GM19467 (cell line): ENCODE measurements around the gene LCP2.

ENCODE experiments used
- ATAC-seq: cut with Tn5 transposase; IDR thresholded peaks from one replicate; pipeline ENCODE4 v1.9.1; 2021; ENCODE audit warnings: mild to moderate bottlenecking, moderate library complexity; ENCODE audit not compliant: unreplicated experiment

The LCP2 gene

DNA sequence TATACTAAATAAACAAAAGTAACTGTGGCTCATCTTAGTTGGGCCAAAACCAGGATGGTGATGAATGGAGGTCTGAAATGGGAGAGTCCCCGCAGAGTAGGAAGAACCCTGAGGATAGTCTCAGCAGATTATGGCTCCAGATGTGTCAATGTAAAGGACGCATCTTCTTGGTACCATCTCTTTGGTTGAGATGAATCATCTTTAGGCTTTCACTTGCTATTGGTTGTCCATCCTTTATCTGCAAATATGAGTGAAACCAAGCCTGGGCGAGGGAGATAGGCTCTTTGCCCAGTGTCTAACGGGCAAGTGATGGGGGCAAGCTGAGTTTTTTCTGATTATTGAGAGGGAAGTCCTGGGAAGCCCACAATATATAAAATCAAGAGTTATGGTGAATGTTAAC, 19.4 kb upstream of the LCP2 start:
- no peak for ATAC-seq

DNA sequence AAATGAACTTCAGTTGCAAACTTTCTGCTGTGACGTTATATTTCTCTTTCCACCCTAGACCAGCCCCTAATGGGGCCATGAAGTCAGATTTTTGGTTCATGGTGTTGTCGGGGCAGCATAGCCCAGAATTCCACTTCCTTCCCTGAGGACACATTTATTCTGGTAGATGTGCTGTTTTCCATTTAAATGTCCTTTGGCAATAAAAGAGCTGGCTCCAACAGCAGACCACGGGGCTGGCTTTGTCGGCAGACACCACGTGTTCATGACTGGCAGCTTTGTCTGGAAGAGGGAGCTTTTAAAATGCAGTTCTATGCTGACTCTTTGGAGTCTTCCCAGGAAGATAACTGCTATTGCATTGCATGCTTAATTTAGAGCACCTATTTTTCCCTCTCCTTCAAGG, 17.6 kb upstream of the LCP2 start:
- no peak for ATAC-seq

DNA sequence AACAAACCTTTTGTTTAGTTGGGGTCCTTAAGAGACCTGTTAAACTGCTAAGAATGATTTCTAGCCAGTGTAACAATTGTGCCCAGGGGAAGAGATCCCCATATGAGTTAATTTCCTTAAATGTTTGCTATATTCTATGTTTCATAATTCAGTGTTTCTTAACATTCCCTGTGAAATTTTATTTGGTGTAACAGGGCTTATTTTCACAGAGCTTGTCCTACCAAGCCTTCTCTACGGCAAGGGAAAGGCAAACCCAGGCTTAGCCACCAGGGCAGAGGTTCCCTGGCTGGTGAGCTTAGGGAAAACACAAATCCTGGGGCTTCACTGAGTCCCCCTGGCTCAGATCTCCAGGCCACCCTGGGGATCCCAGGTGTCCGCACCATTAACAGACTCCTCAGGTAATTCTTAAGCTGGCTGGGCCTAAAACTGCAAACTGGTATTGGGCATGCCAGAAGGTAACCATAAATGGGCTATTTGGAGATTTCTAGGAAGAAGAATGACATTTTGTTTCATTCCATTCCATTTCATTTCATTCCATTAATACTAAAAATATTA, 17.0 kb upstream of the LCP2 start:
- no peak for ATAC-seq

DNA sequence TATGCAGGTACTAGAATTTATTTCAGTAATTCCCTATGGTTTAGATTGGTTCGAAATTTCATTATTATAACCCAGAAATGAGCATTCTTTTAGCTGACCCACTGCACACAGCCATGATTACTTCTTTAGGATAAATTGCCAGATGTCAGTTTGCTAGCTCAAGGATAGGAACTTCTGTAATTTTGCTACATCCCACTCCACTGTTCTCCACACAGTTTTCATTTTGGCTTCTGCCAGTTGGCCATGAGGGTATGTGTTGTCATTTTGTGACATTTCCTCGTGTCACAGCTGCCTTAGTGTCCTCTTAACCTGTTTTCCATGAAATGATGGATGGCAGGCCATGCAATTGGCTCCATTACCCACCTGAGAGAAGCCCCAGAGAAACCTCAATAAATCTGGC, 16.2 kb upstream of the LCP2 start:
- no peak for ATAC-seq

DNA sequence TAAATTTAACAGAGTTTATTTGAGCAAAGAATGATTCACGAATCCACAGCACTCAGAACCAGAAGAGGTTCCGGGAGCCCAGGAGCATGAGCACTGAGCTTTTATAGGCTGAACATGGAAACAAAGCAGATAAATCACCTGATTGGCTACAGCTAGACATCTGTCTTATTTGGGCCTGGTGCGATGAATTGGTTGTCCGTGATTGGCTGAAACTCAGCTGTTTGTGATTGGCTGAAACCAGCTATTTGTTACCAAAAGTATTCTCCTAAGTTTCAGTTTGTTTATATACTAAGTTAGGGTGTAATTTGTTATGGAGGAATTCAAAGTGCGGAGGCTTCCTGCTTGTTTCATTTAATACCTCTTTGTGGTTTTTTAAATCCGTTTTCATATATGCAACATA, 15.8 kb upstream of the LCP2 start:
- no peak for ATAC-seq

DNA sequence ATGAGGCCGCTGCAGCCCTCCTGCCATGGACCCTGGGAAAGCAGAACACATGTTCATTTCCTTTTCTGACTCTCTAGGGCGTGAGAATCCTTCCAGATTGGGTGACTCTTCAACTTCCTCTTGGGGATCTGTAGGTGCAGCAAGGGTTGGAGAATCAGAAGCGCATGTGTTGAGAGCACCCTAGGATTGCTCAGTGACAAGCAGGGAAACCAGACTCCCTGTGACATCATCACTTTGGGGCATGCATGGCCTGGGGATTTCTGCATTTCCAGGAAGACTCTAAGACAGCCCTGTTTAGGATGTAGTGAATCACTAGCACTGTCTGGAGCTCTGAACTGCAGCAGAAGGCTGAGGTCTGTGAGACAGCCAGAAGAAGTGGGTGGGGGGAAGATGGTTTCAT, 15.1 kb upstream of the LCP2 start:
- no peak for ATAC-seq

DNA sequence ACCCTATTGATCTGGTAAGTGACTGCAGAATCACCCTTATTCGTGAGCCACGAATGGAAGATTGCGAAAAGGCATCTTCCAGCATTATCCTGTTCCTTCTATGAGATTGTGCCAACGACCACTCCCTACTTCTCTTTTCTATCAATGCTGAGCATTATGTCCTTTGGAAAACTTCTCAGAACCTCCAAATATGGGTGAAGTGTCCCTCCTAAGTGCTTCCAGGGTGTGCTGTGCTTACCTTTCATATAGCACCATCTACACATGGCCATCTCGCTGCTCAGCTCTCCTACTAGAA, 14.7 kb upstream of the LCP2 start:
- no peak for ATAC-seq

DNA sequence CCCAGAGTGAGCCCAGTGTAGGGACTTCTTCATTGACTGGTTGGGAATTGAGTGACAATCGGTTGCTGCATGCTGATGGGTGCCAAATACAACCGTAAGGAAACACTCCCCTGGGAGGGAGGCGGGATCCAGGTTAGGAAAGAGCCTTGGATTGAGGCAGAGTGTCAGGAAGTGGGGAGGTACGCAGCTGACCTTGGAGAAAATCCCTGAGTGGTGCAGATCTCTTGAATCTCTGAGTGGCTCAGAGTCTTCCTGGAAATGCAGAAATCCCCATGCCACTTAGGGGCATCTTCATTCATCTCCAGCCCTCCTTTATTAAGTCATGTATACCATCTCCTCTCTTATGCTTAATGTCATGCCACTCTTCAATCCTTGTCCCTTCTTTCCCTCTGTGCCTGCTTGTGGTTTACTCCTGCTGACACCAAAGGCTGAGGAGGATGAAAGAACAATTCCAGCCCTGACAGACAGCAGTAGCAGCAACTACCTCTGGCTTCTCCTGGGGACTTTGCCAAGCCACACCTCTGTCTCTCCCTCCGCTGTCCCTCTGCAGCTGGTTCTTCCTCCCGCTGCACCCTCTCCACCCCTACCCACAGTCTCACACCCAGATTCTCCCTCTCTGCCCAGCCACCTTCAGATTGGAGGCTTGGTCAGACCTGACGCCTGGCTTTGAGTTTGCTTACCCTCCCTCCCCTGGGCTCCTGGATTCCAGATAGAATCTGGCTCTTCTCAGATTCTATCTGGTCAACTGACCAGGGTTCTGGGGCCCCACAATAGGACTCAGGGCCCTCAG, 14.1 kb upstream of the LCP2 start:
- no peak for ATAC-seq

DNA sequence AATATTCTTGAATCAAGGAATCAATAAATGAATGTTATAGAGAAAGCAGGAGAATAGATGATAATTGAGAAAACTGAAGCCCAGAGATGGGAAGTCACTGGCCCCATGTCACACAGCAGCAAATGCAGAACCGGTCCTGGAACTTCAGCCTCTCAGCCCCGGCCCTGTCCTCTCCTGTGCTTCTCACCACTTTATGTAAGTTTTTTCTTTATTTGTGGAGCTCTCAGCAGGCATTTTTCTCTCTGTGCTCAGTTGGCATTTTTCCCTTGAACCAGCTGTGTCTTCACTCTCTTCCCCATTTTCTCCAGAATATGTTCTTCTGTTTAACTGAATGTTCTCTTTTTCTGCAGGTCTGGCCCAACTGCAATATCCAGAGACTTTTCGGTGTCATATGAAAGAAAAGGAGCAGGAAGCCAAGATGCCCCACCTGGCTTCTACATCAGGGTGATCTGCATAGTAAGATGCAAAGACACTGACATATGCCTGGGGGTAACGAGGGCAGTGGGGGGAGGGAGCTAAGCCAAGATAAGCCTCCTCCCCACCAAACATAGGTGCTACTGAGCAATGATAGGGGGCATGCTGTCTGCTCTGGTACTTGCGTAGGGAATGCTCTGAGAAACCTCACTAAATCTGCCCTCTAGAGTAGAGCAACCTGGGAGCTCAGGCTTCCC, 12.8 kb upstream of the LCP2 start:
- no peak for ATAC-seq

DNA sequence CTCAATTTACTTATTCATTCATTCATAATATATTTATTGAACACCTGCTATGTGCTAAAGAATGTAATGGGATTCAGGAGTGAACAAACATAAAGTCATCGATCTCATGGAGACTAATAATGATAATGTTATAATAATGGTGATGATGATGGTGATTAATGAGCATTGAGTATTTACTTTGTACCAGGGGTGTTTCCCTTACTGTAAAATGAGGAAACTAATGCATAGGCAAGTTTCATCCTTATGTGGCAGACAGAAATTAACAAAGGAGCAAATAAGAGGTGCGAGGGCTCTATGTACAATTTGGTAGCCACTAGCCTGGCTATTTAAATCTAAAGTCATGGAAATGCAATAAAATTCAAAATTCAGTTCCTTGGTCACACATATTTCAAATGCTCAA, 11.1 kb upstream of the LCP2 start:
- no peak for ATAC-seq

DNA sequence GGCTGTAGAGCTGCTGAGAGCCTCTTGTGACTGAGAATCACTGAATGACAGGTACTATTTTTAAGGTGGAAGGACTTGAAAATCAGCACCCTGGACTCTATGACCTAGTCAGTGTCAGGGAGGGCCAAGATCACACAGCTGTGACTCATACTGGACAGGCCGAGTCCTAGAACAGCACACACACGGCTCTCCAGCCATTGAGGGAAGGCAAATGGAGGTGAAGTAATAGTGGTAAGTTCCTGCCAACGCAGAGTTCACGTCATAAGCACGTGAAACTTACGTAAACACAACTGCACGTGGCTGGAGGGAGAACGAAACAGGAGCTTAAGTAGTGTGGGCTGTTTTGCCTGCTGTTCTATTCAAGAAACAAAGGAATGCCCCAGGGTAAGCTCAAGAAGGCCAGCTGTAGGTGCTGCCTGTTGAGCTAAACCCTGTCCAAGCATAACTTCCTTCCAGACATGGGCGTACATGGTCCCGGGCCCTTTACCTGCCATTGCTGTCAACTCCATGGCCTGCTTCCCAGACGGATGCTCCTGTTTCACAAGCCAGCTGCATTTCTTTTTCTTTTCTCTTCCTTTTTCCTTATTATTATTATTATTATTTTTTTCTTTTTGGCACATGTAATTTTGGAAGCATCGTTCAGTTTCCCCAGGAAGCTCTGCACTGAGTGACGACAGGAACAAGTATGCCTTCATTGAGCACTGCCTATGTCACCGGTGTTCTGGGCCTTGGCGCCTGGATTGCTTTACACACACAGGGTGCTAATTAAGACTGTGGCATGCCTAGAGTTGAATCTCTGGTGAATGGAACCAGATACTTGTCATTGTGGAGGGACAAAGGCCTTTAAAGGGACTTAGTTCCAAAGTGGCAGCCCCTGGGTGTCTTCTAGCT, 10.2 kb upstream of the LCP2 start:
- no peak for ATAC-seq

DNA sequence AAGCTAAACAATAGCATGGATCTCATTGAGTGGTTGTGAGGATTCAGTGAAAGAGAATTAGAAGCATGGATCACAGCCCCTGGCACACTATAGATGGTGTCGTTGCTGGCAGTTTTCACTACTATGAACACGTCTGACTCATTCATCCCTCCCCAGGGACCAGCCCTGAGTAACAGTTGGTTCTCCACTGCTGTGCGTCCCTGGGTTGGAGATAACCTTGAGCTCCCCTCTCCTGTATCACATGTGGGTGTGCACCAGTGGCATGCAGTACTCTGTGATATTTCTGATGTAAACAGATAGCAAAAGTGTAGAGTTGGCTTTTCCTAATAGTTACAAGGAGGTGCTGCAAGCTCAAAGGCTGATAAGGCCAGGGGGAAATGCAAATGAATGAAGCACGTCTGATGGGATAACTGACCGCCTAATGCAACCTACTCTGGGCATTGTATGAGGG, 8.8 kb upstream of the LCP2 start:
- ATAC-seq, result no peak

DNA sequence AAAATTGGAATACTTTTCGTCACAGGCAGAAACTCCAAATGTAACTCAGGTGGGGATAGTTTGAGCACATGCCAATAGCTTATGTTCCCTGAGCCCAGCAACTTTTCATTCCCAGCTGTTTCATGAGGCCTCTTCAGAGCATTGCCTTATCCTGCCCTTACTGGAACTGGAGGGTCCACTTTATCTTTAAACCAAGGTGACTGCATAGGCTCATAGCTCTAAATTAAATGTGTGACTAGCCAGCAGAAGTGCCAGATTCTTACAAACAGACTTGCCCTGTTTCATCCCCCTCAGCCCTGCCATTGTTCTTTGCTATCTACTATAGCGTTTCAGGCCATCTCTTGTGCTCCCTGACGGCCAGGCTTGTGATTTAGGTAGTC, 8.1 kb upstream of the LCP2 start:
- no peak for ATAC-seq

DNA sequence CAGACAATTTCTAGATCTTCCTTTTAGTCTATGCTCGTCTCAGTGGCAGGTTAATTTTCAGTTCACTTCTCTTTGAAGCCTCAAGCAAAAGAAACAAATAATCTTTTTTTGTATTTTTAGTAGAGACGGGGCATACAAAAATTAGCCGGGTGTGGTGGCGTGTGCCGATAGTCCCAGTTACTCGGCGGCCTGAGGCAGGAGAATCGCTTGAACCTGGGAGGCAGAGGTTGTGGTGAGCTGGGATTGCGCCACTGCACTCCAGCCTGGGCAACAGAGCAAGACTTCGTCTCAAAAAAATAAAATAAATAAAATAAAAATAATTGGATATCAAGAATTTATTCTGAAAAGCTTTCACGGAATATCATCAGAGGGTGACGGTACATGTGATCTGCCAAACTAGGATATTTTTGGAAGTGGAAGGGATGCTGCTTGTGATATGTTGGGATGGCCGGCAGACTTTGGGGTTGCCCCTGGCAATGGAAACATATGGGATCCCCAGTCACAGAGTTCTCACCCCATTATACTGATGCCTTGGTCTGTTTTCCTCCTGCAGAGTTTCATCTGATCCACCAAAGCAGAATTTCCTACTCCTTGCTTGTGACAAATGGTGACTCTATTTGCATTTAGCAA, 7.6 kb upstream of the LCP2 start:
- ATAC-seq, result no peak

DNA sequence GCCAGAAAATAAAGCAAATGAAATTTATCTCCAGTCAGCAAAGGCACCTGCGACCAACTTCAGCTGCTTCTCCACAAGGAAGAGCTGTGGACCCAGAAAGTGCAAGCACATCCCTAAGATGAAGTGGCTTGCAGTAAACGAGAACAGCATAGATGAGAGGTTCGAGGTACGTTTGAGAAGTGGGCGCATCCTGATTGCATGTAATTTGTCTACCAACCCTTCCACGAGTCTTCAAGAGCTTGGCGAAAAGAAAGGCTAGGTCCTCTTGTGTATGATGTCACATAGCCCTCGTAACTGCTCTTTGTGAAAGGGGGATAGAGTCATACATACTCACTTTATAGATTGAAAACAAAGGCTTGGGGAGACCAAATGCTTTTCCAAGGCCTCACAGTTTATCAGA, 6.0 kb upstream of the LCP2 start:
- ATAC-seq, result no peak

DNA sequence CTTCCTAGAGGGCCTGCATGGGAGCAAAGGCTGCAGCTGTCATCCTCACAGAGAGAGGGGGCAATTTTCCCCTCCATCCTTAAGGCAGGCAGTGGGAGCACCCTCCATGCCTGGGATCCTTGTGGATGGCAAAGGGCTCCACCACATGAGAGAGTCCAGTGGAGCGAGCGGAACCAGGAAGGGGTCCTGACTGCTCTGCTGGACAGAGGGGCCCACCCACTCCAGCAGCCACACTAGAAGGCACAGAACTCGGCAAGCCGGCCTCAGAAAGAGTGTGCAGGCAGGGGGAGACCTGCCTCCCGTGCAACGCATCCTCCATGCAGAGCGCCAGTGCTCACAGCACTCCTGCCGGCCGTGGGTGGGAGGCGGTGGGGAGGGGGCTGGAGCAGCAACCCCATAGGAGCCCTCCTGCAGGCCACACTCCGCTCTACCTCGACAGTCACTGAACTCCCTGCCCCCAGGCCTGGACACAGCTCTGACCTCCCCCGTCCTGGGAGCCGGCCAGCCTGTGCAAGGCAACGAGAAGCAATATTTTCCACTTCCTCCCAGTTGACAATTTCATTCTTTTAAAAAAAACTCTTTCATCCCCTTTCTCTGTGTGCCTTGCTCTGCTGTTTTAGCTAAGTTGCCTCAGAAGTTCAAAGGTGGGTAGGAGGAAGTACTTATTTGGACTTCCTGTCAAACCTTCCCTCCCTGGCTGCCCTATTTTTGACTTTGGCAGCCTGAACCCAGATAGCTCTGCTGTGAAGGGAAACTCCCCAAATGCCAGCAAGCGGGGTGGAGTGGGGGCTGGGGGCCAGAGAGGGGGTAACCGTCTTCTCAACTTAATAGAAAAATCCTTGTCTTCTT, 5.3 kb upstream of the LCP2 start:
- ATAC-seq, result peak; percentile 80

DNA sequence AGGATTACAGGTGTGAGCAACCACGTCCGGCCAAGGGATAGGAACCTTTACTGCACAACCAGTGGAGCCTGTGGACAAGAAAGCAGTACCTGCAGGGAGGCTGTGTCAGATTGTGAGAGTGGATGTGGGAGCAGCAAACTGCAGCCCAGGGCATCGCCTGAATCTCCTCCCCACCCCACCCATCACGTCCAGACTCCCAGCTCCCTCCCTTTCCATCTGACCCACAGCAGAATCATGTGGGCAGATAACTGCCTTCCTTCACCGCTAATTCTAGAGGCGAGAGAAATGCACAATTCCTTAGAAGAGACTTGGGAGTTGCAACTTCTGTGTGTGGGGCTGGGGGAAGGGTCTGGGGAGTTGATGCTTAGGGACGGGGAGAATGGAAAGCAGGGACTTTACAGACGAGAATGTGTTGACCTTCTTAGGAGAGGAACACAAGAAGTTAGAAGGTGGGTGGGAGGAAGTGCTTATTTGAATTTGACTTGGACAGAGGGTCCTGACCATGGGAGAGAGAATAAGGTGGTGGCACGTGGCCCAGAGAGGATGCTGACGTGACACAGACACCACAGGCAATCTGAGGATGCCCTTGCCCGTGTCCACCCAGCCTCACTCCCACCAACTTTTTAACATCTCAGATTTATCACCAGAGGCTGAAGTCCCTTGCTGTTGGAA, 4.5 kb upstream of the LCP2 start:
- ATAC-seq, result no peak

DNA sequence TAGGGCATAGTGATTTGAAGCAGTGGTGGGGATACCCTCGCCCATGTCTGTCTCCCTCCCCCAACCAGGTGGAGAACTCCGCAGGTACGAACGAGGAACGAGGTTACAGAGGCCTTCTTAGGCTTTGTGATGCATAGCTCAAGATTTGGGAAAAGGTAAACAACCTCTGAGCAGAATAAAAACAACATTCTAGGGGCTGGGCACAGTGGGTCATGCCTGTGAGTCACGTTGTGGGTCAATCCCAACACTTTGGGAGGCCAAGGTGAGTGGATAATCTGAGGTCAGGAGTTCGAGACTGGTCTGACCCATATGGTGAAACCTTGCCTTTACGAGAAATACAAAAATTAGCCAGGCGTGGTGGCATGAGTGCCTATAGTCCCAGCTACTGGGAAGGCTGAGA, 3.6 kb upstream of the LCP2 start:
- no peak for ATAC-seq

DNA sequence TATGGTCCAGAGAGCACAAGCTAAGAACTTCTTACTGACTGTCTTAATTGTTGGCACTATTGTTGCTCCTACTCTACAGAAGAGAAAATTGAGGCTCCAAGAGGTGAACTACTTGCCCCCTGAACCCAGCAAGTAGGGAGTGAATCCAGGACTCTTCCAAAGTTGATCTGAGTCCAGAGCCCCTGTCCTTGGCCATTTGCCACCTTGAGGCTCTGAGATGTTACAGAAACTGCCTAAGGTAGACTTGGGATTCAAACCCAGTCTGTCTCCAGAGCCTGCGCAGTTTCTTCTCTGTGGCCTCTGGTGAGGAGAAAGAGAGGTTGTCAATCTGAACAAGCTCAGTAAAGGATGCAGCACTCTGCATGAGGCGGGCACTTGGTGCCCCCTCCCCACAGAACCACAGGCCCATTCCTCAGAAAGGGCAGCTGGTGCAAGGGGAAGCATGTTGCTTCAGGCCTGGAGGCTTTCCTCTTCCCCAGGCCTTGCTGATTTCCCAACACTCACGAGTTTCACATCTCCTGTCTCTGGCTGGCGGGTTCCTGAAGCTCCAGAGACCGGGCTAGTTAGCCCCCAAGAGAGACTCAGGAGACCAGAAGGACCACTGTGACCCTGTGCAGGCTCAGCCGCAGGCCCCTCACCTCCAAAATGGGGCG, 2.9 kb upstream of the LCP2 start:
- ATAC-seq, result no peak
